A549 (cell line): ENCODE results near the gene JRKL.

Experiments used
- EP300 ChIP-seq, 2 experiments: fragments of >200 bp; sonication (Bioruptor Twin); formaldehyde crosslinking; IDR thresholded peaks; 2 replicates in 1 of 2; 3 replicates in 1 of 2; pipeline ENCODE4 v1.6.1; 2016 to 2017
- JUN ChIP-seq, 2 experiments: fragments of >200 bp; sonication (Bioruptor Twin); formaldehyde crosslinking; IDR thresholded peaks; 2 replicates in 1 of 2; 3 replicates in 1 of 2; pipeline ENCODE4 v1.6.1; 2016 to 2017
- JUNB ChIP-seq: fragments of >200 bp; sonication (Bioruptor Twin); formaldehyde crosslinking; IDR thresholded peaks from 2 replicates; pipeline ENCODE4 v1.6.1; 2016
- NFE2L2 ChIP-seq: fragments of 150-350 bp; conservative IDR thresholded peaks from 2 replicates; pipeline ENCODE4 v1.6.1; 2014; ENCODE audit warnings: low read length
- POLR2A ChIP-seq: IDR thresholded peaks from 2 replicates; pipeline ENCODE4 v1.6.1; 2012; ENCODE audit warnings: mild to moderate bottlenecking, low read length
- SMC3 ChIP-seq: fragments of >200 bp; sonication (Bioruptor Twin); formaldehyde crosslinking; IDR thresholded peaks from 3 replicates; pipeline ENCODE4 v1.6.1; 2018; ENCODE audit warnings: inconsistent platforms
- TP53 ChIP-seq: fragments of 250-450 bp; sonication (Bioruptor Pico); IDR thresholded peaks from 2 replicates; pipeline ENCODE4 v1.5.0; 2021; ENCODE audit warnings: mild to moderate bottlenecking, moderate library complexity
- TF ChIP-seq, protein P1 (sequence below): fragments of >200 bp; sonication (Bioruptor Twin); formaldehyde crosslinking; IDR thresholded peaks from 3 replicates; pipeline ENCODE4 v1.5.1; 2016
- TF ChIP-seq, protein P2 (sequence below): fragments of 200-600 bp; sonication (generic); IDR thresholded peaks from 2 replicates; pipeline ENCODE4 v1.6.1; 2016; ENCODE audit warnings: antibody characterized with exemption, mild to moderate bottlenecking, moderate library complexity
- TF ChIP-seq, protein P3 (sequence below): IDR thresholded peaks from 2 replicates; pipeline ENCODE4 v1.6.1; 2012

DNA sequence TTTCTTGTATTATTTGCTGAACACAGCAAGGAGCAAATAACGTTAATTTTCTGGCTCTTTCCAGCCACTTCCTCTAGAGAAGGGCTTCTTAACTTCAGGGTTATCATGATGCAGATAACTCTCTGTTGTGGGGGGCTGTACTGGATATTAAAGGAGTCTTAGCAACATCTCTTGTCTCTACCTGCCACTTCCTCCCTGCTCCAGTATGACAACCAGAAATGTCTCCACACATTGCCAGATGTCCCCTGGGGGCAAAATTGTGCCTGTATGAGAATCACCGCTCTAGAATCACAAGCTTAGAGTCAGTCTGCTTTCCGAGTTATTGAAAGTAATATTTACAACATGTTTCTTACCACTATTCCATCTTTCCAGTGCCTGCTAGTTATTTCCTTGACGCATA is 6.8 kb downstream of the JRKL start:
- TF ChIP-seq, protein P1, sequence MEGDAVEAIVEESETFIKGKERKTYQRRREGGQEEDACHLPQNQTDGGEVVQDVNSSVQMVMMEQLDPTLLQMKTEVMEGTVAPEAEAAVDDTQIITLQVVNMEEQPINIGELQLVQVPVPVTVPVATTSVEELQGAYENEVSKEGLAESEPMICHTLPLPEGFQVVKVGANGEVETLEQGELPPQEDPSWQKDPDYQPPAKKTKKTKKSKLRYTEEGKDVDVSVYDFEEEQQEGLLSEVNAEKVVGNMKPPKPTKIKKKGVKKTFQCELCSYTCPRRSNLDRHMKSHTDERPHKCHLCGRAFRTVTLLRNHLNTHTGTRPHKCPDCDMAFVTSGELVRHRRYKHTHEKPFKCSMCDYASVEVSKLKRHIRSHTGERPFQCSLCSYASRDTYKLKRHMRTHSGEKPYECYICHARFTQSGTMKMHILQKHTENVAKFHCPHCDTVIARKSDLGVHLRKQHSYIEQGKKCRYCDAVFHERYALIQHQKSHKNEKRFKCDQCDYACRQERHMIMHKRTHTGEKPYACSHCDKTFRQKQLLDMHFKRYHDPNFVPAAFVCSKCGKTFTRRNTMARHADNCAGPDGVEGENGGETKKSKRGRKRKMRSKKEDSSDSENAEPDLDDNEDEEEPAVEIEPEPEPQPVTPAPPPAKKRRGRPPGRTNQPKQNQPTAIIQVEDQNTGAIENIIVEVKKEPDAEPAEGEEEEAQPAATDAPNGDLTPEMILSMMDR: no peak
- TF ChIP-seq JUN (IDR thresholded peaks at IDR 0.05) (no peak), JUNB (no peak), EP300 (IDR thresholded peaks at IDR 0.05) (no peak), POLR2A (no peak), NFE2L2 (no peak), SMC3 (no peak), TP53 (CRISPR knock-in tag) (no peak)
- TF ChIP-seq, protein P2, sequence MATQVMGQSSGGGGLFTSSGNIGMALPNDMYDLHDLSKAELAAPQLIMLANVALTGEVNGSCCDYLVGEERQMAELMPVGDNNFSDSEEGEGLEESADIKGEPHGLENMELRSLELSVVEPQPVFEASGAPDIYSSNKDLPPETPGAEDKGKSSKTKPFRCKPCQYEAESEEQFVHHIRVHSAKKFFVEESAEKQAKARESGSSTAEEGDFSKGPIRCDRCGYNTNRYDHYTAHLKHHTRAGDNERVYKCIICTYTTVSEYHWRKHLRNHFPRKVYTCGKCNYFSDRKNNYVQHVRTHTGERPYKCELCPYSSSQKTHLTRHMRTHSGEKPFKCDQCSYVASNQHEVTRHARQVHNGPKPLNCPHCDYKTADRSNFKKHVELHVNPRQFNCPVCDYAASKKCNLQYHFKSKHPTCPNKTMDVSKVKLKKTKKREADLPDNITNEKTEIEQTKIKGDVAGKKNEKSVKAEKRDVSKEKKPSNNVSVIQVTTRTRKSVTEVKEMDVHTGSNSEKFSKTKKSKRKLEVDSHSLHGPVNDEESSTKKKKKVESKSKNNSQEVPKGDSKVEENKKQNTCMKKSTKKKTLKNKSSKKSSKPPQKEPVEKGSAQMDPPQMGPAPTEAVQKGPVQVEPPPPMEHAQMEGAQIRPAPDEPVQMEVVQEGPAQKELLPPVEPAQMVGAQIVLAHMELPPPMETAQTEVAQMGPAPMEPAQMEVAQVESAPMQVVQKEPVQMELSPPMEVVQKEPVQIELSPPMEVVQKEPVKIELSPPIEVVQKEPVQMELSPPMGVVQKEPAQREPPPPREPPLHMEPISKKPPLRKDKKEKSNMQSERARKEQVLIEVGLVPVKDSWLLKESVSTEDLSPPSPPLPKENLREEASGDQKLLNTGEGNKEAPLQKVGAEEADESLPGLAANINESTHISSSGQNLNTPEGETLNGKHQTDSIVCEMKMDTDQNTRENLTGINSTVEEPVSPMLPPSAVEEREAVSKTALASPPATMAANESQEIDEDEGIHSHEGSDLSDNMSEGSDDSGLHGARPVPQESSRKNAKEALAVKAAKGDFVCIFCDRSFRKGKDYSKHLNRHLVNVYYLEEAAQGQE: no peak
- TF ChIP-seq, protein P3, sequence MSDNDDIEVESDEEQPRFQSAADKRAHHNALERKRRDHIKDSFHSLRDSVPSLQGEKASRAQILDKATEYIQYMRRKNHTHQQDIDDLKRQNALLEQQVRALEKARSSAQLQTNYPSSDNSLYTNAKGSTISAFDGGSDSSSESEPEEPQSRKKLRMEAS: no peak
